Epidermal melanocyte (primary cell): ENCODE data around the gene PTGER3.

Experiments used
- DNase-seq: peaks from one replicate; pipeline ENCODE4 v3.0.0; 2011; ENCODE audit warnings: low spot score; ENCODE audit not compliant: insufficient read length

Gene PTGER3

DNA sequence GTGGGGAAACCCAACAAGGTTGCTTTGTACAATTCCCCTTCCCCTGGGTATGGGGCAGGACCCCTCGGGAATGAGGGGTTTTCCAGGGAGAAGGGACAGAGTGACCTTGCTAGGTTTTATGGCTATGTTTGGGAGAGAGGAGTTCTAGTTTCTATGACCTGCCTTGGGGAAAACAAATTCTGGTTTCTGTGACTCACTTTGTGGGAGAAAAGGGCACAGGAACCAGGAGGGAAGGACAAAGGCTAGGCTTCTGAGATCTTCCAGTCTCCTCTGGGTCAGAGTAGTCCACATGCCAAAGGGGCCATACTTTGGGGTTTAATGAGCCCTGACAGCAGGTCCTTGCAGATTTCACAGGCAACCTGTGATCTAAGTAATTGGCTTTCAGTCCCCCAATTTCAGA is 5.5 kb upstream of the PTGER3 start:
- no peak for DNase-seq

- DNase-seq = peak; percentile 84
These were observed 2.5 kb upstream of the PTGER3 start for GRCh38 chr1:71049951-71050598.

DNA sequence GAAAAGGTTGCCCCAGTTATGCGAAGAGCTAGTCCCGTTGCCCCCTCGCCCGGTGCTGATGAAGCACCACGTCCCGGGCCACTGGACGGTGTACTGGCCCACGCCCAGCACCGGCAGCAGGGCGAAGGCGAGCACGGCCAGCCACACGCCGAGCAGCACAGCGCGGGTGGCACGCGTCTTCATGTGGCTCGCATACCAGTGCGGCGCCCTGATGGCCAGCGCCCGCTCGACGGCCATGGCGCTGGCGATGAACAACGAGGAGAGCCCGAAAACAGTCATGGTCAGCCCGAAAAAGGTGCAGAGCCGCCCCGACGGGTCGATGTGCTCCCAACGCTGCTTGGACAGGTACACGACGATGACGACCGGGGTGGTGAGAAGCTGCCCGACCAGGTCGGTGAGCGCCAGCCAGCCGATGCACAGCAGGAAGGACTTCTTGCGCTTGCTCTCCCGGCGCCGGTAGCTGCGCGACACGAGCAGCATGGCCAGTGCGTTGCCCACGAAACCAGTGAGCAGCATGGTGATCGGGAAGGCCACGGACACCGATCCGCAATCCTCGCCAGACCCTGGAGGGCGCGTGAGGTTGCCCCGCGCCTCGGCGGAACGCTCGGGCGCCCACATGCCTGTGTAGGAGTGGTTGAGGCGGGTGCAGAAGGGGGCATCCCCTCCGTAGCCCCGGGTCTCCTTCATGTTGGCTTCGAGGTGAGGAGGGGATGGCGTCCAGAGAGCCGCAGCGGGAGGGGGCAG is 553 bp downstream of the PTGER3 start:
- no peak for DNase-seq

GRCh38 chr1:71045463-71046028 is 2.1 kb downstream of the PTGER3 start:
- DNase-seq = no peak

DNA sequence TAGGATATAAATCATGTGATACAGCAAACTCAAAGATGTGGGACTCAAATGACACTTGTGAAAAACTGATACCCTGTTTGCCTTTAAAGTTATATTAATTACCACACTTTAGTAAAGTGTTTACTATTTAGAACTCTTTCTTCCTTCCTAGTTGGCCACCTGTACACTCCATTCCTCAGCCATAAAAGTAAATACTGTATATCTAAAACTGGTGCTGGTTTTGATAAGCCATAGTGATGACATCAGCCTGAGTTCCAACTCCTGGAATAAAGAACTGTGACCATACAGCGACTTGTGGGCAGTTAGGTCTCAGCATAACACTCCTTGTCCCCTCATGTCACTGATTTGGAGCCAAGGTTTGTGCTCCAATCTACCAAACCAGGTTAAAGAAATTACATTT is 2.8 kb downstream of the PTGER3 start:
- no peak for DNase-seq

DNA sequence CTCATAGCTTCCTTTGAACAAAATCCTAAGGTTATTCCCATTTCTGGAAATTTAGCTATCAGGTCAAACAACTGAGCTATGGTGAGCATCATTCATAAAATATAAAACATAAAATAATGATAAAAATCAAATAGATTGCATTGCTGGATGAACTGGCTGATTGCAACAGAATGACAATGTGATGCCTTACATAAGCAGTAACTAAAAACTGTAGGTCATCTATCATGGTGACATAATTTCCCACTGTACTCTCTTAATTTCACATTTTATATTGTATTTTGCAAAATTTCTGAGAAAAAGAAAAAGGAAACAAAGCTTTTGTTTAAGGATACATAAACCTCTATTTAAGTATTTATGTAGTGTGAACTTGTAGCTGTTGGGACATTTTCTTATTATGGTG is 4.6 kb downstream of the PTGER3 start:
- DNase-seq = no peak

DNA sequence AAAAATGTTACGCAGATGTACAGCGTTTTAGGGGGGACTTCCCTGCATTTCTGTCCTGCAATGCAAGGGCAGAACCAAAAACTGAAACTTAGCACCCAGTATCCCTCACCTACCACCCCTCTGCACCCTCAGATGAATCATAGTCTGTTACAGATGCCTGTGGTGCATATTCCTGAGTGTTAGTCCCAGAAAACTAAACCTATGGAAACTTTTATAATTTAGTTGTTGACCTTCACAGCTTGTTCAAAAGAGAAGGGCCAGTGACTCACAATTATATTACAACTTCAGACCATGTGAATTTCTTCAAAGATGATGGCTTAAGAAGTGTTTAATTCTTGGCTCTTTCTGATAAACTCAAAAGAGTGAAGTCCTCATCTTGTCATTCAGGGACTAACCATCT is 5.8 kb downstream of the PTGER3 start:
- no peak for DNase-seq

DNA sequence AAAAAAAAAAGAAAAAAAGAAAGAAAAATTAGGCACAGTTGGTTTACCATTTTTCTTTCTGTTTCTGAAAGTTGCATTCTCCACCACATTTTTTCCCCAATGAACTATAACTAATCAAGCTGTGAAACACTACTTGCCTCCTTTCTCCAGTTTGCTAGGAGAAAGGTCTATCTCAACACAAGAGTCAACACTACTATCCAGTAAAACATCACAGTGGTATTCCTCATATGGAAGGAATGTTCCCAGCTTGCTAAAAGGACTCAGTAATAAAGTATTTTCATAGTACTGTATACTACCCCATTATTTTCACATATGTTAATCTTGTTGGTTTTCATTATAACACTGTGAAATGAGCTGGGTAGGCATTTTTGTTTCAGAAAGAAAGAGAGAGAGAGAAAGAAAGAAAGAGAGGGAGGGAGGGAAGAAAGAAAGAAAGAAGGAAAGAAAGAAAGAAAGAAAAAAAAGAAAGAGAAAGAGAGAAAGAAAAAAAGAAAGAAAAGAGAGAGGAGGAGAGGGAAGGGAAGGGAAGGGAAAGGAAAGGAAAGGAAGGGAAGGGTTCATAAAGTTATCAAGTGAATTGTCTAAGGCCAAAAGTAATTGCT is 7.9 kb downstream of the PTGER3 start:
- DNase-seq = no peak

GRCh38 chr1:71038942-71039341 is 8.7 kb downstream of the PTGER3 start:
- DNase-seq = no peak

GRCh38 chr1:71037829-71038620 is 9.6 kb downstream of the PTGER3 start:
- DNase-seq = no peak

DNA sequence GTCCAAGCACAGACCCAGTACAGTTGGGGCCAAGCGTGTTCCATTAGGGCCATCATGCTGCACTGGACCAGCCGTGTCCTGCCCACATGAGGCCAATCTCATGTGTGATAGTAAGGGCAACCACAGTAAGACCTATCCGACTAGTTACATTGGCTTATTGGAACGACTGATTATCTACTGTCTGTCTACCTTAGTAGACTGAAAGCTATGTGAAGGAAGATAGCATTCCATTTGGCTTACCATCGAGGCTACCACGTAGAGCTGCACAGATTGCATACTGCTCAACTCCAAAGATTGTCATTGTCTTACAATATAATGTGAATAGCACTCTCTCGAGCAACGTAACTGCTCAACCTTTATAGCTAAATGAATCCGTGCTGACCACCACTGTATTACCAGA is 10.6 kb downstream of the PTGER3 start:
- no peak for DNase-seq

DNA sequence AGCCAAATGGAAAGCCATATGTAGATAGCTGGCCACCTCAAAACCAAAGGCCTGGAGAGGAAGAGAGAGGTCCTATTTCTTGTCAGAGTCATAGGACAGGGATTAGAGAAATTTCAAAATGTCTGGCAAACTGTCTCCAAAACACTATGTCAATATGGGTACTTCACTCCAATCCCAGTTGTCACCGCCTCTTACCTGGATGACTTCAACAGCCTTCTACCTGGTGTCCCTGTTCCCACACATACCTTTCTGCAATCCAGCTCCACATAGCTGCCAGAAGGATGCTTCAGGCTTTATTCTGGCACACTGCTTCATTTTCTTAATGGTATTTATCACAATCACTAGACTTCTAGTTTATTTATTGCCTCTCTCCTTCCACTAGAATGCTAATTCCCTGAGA is 14.5 kb downstream of the PTGER3 start:
- DNase-seq = no peak

- no peak for DNase-seq
These were observed 16.2 kb downstream of the PTGER3 start for GRCh38 chr1:71031426-71031825.

DNA sequence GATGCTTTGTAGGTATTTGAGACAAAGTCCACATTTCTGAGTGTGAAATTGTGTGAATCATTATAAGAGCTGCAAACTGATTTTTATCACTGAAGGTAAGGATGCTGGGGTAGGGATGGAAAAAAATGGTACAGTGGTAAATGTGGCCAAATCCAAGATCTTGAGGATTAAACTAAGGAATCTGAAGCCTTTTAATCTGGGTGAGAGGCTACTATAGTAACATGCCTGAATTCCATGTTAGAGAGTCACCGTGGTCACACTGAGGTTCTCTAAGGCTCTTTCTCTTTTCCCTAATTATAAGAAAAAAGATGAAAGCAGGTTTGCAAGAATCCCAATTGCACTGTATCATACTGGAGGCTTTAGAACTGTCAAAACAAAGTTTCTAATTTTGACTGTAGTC is 17.6 kb downstream of the PTGER3 start:
- DNase-seq = no peak

DNA sequence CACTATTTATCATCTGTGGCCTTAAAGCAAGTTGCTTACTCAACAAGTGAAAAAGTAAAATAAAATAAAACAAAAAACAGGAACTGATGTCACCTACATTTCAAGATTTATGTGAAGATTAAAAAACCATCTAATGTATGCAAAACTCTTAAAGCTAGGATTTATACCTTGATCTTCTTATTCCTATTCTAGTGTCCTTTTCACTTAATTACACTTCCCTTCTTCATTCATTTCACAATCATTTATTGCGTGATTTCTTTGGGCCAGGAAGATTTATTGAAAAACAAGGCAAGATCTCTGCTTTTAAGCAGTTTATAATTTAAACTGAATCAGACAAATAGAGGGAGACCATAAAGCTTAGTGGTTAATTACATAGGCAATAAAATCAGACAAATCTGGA is 18.6 kb downstream of the PTGER3 start:
- DNase-seq = no peak

DNA sequence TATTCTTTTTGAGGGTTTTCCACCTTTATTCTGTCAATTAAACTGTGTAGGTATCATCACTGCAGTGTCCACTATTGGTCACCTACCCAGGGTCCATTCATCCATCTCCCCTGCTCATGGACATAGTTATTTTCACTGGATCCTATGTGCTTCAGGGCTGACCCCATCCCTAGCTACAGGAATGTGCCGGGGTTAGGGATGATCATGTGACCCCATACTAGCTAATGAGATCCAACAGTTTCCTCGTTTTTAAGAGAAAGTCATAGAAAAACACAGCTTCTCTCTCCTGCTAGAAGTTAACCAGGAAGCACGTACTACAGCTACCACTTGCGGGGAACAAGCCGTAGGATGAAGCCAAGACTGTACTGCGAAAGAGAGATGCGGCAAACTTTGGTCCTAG is 19.6 kb downstream of the PTGER3 start:
- DNase-seq = no peak

DNA sequence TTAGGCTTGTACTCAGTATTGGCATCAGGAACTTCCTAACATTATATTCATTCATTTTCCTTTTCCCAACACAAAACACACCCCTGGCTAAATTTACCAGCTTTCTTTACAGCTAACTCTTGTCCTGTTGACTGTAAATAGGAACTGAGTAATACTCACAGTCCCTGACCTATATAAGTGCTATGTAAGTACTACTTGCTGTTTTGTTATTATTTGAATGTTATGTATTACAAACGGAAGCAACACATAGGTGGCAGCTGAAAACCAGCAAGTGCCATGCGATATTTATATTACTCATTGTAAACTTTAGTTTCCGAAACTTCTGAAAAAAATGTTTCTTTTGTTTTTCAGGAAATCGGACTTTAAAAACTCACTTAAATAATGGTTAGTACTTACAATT is 21.5 kb downstream of the PTGER3 start:
- no peak for DNase-seq

GRCh38 chr1:71023515-71023914 is 24.1 kb downstream of the PTGER3 start:
- DNase-seq = no peak

GRCh38 chr1:71019233-71019969 is 28.2 kb downstream of the PTGER3 start:
- DNase-seq = peak; percentile 21

GRCh38 chr1:71018791-71019190 is 28.8 kb downstream of the PTGER3 start:
- DNase-seq = no peak

DNA sequence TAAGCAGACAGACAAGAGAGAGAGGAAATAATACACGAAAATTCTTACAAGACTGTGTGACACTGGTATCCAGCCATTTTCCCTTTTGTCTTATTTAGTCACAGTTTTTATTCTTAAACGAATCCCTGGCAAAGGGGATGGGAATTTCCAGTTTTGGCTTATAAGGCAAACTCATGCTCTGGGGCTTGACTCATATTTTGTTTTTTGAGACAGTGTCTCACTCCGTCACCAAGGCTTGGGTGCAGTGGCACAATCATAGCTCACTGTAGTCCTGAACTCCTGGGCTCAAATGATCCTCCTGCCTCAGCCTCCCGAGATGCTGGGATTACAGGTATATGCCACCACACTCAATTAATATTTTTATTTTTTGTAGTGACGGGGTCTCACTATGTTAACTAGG is 31.9 kb downstream of the PTGER3 start:
- no peak for DNase-seq
